ENCODE data around the gene KCNQ1OT1.

Gene KCNQ1OT1

GRCh38 chr11:2686360-2687222 lies 13.2 kb downstream of the KCNQ1OT1 start:
- no peak for DNase-seq (ENCODE audit: low read depth)

- DNase-seq (ENCODE audit: low read depth) = no peak
These were observed 14.0 kb downstream of the KCNQ1OT1 start for GRCh38 chr11:2685566-2686359.

GRCh38 chr11:2685051-2685450 lies 14.7 kb downstream of the KCNQ1OT1 start:
- no peak for DNase-seq (ENCODE audit: low read depth)

- no peak for DNase-seq (ENCODE audit: low read depth)
These were observed 15.2 kb downstream of the KCNQ1OT1 start for GRCh38 chr11:2684581-2684980.

- no peak for DNase-seq (ENCODE audit: low read depth)
These were observed 16.0 kb downstream of the KCNQ1OT1 start for GRCh38 chr11:2683806-2684205.

GRCh38 chr11:2681408-2682145 lies 18.2 kb downstream of the KCNQ1OT1 start:
- no peak for DNase-seq (ENCODE audit: low read depth)

- DNase-seq (ENCODE audit: low read depth) = no peak
These were observed 20.6 kb downstream of the KCNQ1OT1 start for GRCh38 chr11:2679011-2679676.

GRCh38 chr11:2678396-2678795 lies 21.4 kb downstream of the KCNQ1OT1 start:
- DNase-seq (ENCODE audit: low read depth) = no peak

- no peak for DNase-seq (ENCODE audit: low read depth)
These were observed 22.7 kb downstream of the KCNQ1OT1 start for GRCh38 chr11:2677127-2677526.

- DNase-seq (ENCODE audit: low read depth) = no peak
These were observed 24.3 kb downstream of the KCNQ1OT1 start for GRCh38 chr11:2675540-2675939.

GRCh38 chr11:2674658-2675131 lies 25.1 kb downstream of the KCNQ1OT1 start:
- no peak for DNase-seq (ENCODE audit: low read depth)

- DNase-seq (ENCODE audit: low read depth) = no peak
These were observed 25.8 kb downstream of the KCNQ1OT1 start for GRCh38 chr11:2673871-2674471.

- no peak for DNase-seq (ENCODE audit: low read depth)
These were observed 26.6 kb downstream of the KCNQ1OT1 start for GRCh38 chr11:2673250-2673610.

- no peak for DNase-seq (ENCODE audit: low read depth)
These were observed 27.1 kb downstream of the KCNQ1OT1 start for GRCh38 chr11:2672553-2673249.

GRCh38 chr11:2671748-2672147 lies 28.0 kb downstream of the KCNQ1OT1 start:
- DNase-seq (ENCODE audit: low read depth) = no peak

GRCh38 chr11:2670541-2671100 lies 29.2 kb downstream of the KCNQ1OT1 start:
- DNase-seq (ENCODE audit: low read depth) = no peak

GRCh38 chr11:2669634-2670469 lies 29.9 kb downstream of the KCNQ1OT1 start:
- DNase-seq (ENCODE audit: low read depth) = no peak

- DNase-seq (ENCODE audit: low read depth) = no peak
These were observed 30.9 kb downstream of the KCNQ1OT1 start for GRCh38 chr11:2668876-2669275.

- no peak for DNase-seq (ENCODE audit: low read depth)
These were observed 31.9 kb downstream of the KCNQ1OT1 start for GRCh38 chr11:2667940-2668339.

All from non-pigmented ciliary epithelial cell (primary cell).